HepG2 (cell line): Measurements from ENCODE around the gene BMF. TPM values are rescaled to one million over a fixed set of nuclear protein-coding genes. Genes with fewer than 3 reads are reported as not detected.

Experiments used
- MAX ChIP-seq: IDR thresholded peaks from 2 replicates; pipeline ENCODE4 v1.6.1; 2012; ENCODE audit warnings: inconsistent platforms
- MTF2 ChIP-seq: sonication (generic); formaldehyde crosslinking; IDR thresholded peaks from 2 replicates; pipeline ENCODE4 v1.5.0; 2020; ENCODE audit warnings: missing genetic modification reagents, borderline replicate concordance
- MXD4 ChIP-seq: IDR thresholded peaks from 2 replicates; pipeline ENCODE4 v1.6.1; 2016; ENCODE audit warnings: mild to moderate bottlenecking, missing biosample characterization, missing genetic modification reagents
- NCOA2 ChIP-seq: sonication (generic); formaldehyde crosslinking; IDR thresholded peaks from 2 replicates; pipeline ENCODE4 v1.8.0; 2022; ENCODE audit warnings: inconsistent platforms
- REXO4 ChIP-seq: sonication (generic); formaldehyde crosslinking; IDR thresholded peaks from 2 replicates; pipeline ENCODE4 v1.8.0; 2022; ENCODE audit warnings: missing genetic modification reagents, mild to moderate bottlenecking, borderline replicate concordance
- RFX5 ChIP-seq: IDR thresholded peaks from 2 replicates; pipeline ENCODE4 v1.6.1; 2011; ENCODE audit warnings: low read depth, low read length, improper control_type of control experiment
- ZBTB37 ChIP-seq: sonication (generic); formaldehyde crosslinking; IDR thresholded peaks from 2 replicates; pipeline ENCODE4 v1.4.0; 2020; ENCODE audit warnings: mild to moderate bottlenecking, missing genetic modification reagents
- ZNF224 ChIP-seq: sonication (generic); formaldehyde crosslinking; IDR thresholded peaks from 2 replicates; pipeline ENCODE4 v1.5.0; 2020; ENCODE audit warnings: mild to moderate bottlenecking, missing genetic modification reagents
- ZNF318 ChIP-seq: sonication (generic); formaldehyde crosslinking; IDR thresholded peaks from 2 replicates; pipeline ENCODE4 v1.4.0; 2020; ENCODE audit warnings: mild to moderate bottlenecking, missing genetic modification reagents
- ZNF713 ChIP-seq: sonication (generic); formaldehyde crosslinking; IDR thresholded peaks from 2 replicates; pipeline ENCODE4 v1.4.0; 2020; ENCODE audit warnings: mild to moderate bottlenecking, missing genetic modification reagents
- ZNF746 ChIP-seq: sonication (generic); formaldehyde crosslinking; IDR thresholded peaks from 2 replicates; pipeline ENCODE4 v1.8.0; 2022; ENCODE audit warnings: mild to moderate bottlenecking, missing genetic modification reagents
- ZNF747 ChIP-seq: sonication (generic); formaldehyde crosslinking; IDR thresholded peaks from 2 replicates; pipeline ENCODE4 v1.8.1; 2023; ENCODE audit warnings: missing genetic modification reagents, mild to moderate bottlenecking, borderline replicate concordance
- polyA plus RNA-seq, 8 experiments: library from polyadenylated mRNA; depleted of rRNA in 3 of 8; stranded (reverse) in 7 of 8; unstranded in 1 of 8; fragments of >200 nt; fragmentation: Illumina TruSeq in 4 of 8; extraction: Trizol in 4 of 8; gene quantifications; 2 replicates each; pipeline versions ENCODE4 v1.2.1 to v1.2.3, GENCODE V29; 2011 to 2016; ENCODE audit warnings: low read depth in 4 of 8, missing spikeins in 1 of 8, mixed read lengths in 1 of 8; ENCODE audit not compliant: insufficient read depth in 1 of 8
- total RNA-seq, 5 experiments: library from RNA; depleted of rRNA; stranded (reverse); fragments of >200 nt; fragmentation: Illumina TruSeq; extraction: Trizol; gene quantifications; 2 replicates each; pipeline ENCODE4 v1.2.3, GENCODE V29; 2016; ENCODE audit warnings: low read depth in 1 of 5
- TF ChIP-seq, protein P1 (sequence below): sonication (generic); formaldehyde crosslinking; IDR thresholded peaks from 2 replicates; pipeline ENCODE4 v1.5.0; 2020; ENCODE audit warnings: mild to moderate bottlenecking, missing genetic modification reagents, borderline replicate concordance
- TF ChIP-seq, protein P2 (sequence below): sonication (generic); formaldehyde crosslinking; conservative IDR thresholded peaks from 2 replicates; pipeline ENCODE4 v1.8.0; 2022; ENCODE audit warnings: mild to moderate bottlenecking, moderate library complexity, missing genetic modification reagents

BMF gene
- total and polyA plus RNA-seq, 2 of the 13 experiments (the other 11 are each of a cell fraction or from before 2014, with no cell fraction given): 8.7 to 15.9 TPM

GRCh38 chr15:40115670-40116093 lies 7.0 kb upstream of the BMF start (continued):
- TF ChIP-seq, protein P1, sequence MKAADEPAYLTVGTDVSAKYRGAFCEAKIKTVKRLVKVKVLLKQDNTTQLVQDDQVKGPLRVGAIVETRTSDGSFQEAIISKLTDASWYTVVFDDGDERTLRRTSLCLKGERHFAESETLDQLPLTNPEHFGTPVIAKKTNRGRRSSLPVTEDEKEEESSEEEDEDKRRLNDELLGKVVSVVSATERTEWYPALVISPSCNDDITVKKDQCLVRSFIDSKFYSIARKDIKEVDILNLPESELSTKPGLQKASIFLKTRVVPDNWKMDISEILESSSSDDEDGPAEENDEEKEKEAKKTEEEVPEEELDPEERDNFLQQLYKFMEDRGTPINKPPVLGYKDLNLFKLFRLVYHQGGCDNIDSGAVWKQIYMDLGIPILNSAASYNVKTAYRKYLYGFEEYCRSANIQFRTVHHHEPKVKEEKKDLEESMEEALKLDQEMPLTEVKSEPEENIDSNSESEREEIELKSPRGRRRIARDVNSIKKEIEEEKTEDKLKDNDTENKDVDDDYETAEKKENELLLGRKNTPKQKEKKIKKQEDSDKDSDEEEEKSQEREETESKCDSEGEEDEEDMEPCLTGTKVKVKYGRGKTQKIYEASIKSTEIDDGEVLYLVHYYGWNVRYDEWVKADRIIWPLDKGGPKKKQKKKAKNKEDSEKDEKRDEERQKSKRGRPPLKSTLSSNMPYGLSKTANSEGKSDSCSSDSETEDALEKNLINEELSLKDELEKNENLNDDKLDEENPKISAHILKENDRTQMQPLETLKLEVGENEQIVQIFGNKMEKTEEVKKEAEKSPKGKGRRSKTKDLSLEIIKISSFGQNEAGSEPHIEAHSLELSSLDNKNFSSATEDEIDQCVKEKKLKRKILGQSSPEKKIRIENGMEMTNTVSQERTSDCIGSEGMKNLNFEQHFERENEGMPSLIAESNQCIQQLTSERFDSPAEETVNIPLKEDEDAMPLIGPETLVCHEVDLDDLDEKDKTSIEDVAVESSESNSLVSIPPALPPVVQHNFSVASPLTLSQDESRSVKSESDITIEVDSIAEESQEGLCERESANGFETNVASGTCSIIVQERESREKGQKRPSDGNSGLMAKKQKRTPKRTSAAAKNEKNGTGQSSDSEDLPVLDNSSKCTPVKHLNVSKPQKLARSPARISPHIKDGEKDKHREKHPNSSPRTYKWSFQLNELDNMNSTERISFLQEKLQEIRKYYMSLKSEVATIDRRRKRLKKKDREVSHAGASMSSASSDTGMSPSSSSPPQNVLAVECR (CRISPR knock-in tag): peak; percentile 62; the same call in 1 of the 2 replicates
- no peak for TF ChIP-seq MXD4 (CRISPR knock-in tag)
- TF ChIP-seq MTF2: no peak
- no peak for TF ChIP-seq ZNF713 (CRISPR knock-in tag)
- no peak for TF ChIP-seq ZNF318 (CRISPR knock-in tag)
- TF ChIP-seq, protein P2, sequence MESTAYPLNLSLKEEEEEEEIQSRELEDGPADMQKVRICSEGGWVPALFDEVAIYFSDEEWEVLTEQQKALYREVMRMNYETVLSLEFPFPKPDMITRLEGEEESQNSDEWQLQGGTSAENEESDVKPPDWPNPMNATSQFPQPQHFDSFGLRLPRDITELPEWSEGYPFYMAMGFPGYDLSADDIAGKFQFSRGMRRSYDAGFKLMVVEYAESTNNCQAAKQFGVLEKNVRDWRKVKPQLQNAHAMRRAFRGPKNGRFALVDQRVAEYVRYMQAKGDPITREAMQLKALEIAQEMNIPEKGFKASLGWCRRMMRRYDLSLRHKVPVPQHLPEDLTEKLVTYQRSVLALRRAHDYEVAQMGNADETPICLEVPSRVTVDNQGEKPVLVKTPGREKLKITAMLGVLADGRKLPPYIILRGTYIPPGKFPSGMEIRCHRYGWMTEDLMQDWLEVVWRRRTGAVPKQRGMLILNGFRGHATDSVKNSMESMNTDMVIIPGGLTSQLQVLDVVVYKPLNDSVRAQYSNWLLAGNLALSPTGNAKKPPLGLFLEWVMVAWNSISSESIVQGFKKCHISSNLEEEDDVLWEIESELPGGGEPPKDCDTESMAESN: 0 out of 2 replicates have a peak, but pooled peaks have one; percentile 57
- TF ChIP-seq ZNF224 (CRISPR knock-in tag): no peak
- no peak for TF ChIP-seq REXO4 (CRISPR knock-in tag)
- no peak for TF ChIP-seq ZNF747 (CRISPR knock-in tag)
- TF ChIP-seq NCOA2: peak; percentile 47
- no peak for TF ChIP-seq ZBTB37
- no peak for TF ChIP-seq RFX5
- 0 out of 2 replicates have a peak, but pooled peaks have one; percentile 42 for TF ChIP-seq MAX
- no peak for TF ChIP-seq ZNF746 (CRISPR knock-in tag)
